Hypothalamus (tissue), 51 donors: ENCODE results near the gene PPP2R2C.

ENCODE experiments used
- DNase-seq, 51 donors: peaks; one replicate each; lab custom pipeline; 2025; lab: John Stamatoyannopoulos, UW

The PPP2R2C gene

DNA sequence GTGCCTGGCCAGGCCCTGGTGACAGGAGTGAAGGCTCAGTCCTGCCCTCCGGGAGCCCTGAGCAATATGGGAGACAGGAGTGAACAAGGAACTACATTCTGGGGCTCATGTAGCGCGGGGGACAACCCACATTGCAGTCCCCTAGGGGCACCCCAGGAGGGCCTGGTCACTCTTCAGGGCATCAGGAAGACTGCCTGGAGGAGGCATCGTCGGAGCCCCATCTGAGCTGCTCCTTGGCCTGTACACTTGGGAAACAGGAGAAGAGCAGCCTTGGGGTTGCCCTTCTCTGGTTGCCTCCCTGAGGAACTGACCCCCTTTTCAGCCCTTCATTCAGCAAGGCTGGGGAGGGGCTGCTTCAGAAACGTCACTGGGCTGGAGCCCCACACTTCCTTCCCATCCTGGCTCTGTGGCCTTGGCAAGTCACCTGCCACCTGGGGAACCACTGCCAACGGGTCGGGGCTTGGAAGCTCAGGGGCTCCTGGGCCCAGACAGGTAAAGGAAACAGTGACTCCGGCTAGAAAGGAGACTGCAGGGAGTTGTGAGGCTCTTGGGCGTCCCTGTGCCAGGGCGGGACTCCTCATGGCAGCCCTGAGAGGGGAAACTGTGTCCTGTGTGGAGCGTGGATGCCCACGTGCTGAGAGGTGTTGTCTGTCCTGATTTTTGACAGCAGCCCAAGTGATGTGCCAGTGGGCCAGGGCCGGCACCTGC, 192.7 kb downstream of the PPP2R2C start:
- DNase-seq: no peak

GRCh38 chr4:6278801-6279197, 193.6 kb downstream of the PPP2R2C start:
- no peak for DNase-seq

DNA sequence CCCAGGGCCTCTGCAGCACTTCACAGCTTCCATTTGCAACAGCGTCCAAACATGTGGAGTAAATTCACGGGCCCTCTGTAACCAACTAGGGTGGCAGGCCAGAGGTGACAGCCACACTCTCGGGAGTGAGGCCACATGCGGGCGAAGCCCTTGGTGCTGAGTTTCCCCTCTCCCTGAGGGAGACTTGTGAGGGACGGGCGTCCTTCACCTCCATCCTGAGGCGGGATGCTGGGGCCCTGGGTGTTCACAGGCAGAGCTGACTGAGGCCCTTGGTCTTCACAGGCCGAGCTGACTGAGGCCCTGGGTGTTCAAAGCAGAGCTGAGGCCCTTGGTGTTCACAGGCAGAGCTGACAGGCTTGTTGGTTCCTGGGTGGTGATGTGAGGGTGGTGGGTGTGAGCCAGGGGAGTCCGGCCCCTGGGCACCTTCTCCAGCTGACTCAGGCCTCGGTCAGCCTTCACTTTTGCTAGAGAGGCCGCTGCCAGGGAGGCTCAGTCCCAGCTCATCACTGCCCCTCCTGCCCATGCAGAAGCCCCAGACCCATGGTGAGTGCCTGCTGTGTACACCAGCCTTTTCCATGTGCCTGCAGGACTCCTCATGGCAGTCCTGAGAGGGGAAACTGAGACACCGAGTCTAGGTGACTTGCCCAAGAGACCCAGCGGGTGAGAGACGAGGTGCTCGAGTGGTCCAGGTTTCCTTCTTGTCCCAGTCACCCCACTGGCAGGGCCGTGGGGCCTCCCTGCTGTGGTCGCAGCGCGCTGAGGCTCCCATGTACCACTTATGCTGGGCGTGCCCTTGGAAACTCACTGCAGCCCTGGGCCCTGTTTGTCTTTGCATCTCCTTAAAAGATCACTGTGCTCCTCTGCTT, 194.2 kb downstream of the PPP2R2C start:
- no peak for DNase-seq

DNA sequence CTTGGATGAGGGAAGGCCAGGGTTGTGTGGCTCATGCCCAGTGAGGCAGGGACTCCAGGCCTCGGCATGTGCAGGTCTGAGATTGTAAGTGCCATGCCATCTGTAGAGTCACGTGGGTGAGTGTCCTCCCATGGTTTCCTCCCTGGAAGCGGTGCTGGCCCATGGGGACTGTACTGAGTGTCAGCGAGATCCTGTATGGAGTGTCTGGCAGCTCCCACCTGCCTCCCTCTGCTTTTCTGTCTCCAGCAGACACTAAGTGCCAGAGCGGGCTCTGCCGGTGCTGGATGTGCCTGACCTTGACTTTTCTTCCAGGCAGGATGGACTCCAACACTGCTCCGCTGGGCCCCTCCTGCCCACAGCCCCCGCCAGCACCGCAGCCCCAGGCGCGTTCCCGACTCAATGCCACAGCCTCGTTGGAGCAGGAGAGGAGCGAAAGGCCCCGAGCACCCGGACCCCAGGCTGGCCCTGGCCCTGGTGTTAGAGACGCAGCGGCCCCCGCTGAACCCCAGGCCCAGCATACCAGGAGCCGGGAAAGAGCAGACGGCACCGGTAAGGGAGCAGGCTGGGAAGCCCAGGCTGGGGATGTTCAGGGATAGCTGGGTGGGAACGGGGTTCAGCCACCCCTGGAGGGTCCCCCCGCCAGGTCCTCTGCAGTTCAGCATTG, 195.1 kb downstream of the PPP2R2C start:
- no peak for DNase-seq

GRCh38 chr4:6275898-6276806, 196.3 kb downstream of the PPP2R2C start:
- DNase-seq: peak in 19 of 51 donors; percentile 18 to 64 (median 42)

DNA sequence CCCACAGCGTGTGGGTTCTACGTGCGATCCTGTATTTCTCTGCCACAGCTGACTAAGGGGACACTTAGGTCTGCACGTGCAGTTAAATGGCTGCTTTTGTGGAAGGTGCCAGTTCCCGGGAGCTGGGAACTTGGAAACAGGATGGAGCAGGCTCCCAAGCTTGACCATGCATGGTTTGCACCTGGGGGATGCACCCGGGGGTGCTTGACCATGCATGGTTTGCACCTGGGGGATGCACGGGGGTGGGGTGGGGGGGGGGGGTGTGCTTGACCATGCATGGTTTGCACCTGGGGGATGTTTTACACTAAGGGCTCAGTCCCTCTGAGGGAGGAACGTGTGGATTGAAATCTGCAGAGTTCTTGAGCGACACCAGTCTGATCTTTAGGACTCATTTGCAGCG, 197.1 kb downstream of the PPP2R2C start:
- no peak for DNase-seq

- DNase-seq: no peak
Measured at GRCh38 chr4:6273661-6273990, 198.8 kb downstream of the PPP2R2C start.

- peak in 1 of 51 donors; percentile 23 for DNase-seq
Measured at GRCh38 chr4:6272863-6273660, 199.4 kb downstream of the PPP2R2C start.

- peak in 2 of 51 donors; percentile 27 to 43 for DNase-seq
Measured at GRCh38 chr4:6271701-6272465, 200.5 kb downstream of the PPP2R2C start.

- DNase-seq: no peak
Measured at GRCh38 chr4:6271206-6271605, 201.2 kb downstream of the PPP2R2C start.

DNA sequence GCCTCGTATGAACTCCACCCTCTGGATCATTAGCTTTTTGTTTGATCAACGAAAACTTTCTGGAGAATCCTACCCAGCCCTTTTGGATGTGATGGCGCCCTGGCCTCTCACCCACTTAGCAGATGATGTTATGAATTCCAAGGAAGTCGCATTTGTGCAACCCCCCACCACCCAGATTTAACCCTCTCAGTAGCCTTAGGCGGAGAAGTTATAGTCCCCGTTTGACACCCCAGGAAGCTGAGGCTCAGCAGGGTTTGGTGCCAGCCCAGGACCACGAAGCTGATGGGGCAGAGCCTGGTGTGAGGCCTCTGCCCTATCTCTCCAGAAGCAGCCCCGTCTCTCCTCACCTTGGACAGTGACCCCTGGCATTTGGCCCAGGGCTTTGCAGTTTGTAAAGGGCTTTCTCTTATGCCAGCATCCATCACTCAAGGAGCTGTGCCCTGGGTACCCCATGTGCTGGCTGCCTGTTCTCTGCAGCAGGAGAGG, 201.7 kb downstream of the PPP2R2C start:
- DNase-seq: peak in 3 of 51 donors; percentile 15 to 37 (median 36)
